ENCODE measurements around the gene SLC25A21. TPM values are rescaled to one million over a fixed set of nuclear protein-coding genes. Genes with fewer than 3 reads are reported as not detected.
"Not testable (repeated sequence)": the region's sequence is repeated elsewhere in the genome, so short reads cannot be mapped to it uniquely, and the experiment has no call there.

SLC25A21 gene
- total RNA-seq, 1 experiment from 2014 or later = 8.2 TPM

GRCh38 chr14:37023875-37024565 is 148.4 kb downstream of the SLC25A21 start:
- in situ Hi-C loops (cut with HindIII; ENCODE audit: low sequenced_read_pairs) = no loop called here
- no peak for DNase-seq (ENCODE audit: low spot score)

GRCh38 chr14:37021390-37021789 is 151.0 kb downstream of the SLC25A21 start:
- DNase-seq (ENCODE audit: low spot score) = no peak
- in situ Hi-C loops (cut with HindIII; ENCODE audit: low sequenced_read_pairs) = no loop called here

GRCh38 chr14:37019488-37019887 is 152.9 kb downstream of the SLC25A21 start:
- DNase-seq (ENCODE audit: low spot score) = no peak
- in situ Hi-C loops (cut with HindIII; ENCODE audit: low sequenced_read_pairs) = no loop called here

GRCh38 chr14:37018571-37019240 is 153.7 kb downstream of the SLC25A21 start:
- DNase-seq (ENCODE audit: low spot score) = no peak

GRCh38 chr14:37013078-37013477 is 159.3 kb downstream of the SLC25A21 start:
- DNase-seq (ENCODE audit: low spot score) = no peak
- in situ Hi-C loops (cut with HindIII; ENCODE audit: low sequenced_read_pairs) = no loop called here

More at GRCh38 chr14:37018571-37019240, 153.7 kb downstream of the SLC25A21 start:
- in situ Hi-C loops (cut with HindIII; ENCODE audit: low sequenced_read_pairs) = no loop called here

GRCh38 chr14:36998686-36999085 is 173.7 kb downstream of the SLC25A21 start:
- in situ Hi-C loops (cut with HindIII; ENCODE audit: low sequenced_read_pairs) = no loop called here

GRCh38 chr14:36997843-36998242 is 174.6 kb downstream of the SLC25A21 start:
- in situ Hi-C loops (cut with HindIII; ENCODE audit: low sequenced_read_pairs) = no loop called here
- DNase-seq (ENCODE audit: low spot score) = no peak

More at GRCh38 chr14:36998686-36999085, 173.7 kb downstream of the SLC25A21 start:
- no peak for DNase-seq (ENCODE audit: low spot score)

- in situ Hi-C loops (cut with HindIII; ENCODE audit: low sequenced_read_pairs) = no loop called here
- DNase-seq (ENCODE audit: low spot score) = no peak
These were observed 175.4 kb downstream of the SLC25A21 start for GRCh38 chr14:36996857-36997590.

- DNase-seq (ENCODE audit: low spot score) = no peak
- in situ Hi-C loops (cut with HindIII; ENCODE audit: low sequenced_read_pairs) = no loop called here
These were observed 176.1 kb downstream of the SLC25A21 start for GRCh38 chr14:36996133-36996856.

GRCh38 chr14:36989806-36990205 is 182.6 kb downstream of the SLC25A21 start:
- DNase-seq (ENCODE audit: low spot score) = no peak
- in situ Hi-C loops (cut with HindIII; ENCODE audit: low sequenced_read_pairs) = no loop called here

GRCh38 chr14:36988989-36989388 is 183.4 kb downstream of the SLC25A21 start:
- in situ Hi-C loops (cut with HindIII; ENCODE audit: low sequenced_read_pairs) = no loop called here
- DNase-seq (ENCODE audit: low spot score) = no peak

GRCh38 chr14:36988568-36988967 is 183.8 kb downstream of the SLC25A21 start:
- in situ Hi-C loops (cut with HindIII; ENCODE audit: low sequenced_read_pairs) = no loop called here
- no peak for DNase-seq (ENCODE audit: low spot score)

GRCh38 chr14:36986407-36986806 is 186.0 kb downstream of the SLC25A21 start:
- in situ Hi-C loops (cut with HindIII; ENCODE audit: low sequenced_read_pairs) = no loop called here
- DNase-seq (ENCODE audit: low spot score) = no peak

GRCh38 chr14:36981832-36982529 is 190.4 kb downstream of the SLC25A21 start:
- in situ Hi-C loops (cut with HindIII; ENCODE audit: low sequenced_read_pairs) = no loop called here
- no peak for DNase-seq (ENCODE audit: low spot score)

GRCh38 chr14:36980413-36980812 is 192.0 kb downstream of the SLC25A21 start:
- in situ Hi-C loops (cut with HindIII; ENCODE audit: low sequenced_read_pairs) = not testable (repeated sequence)

GRCh38 chr14:36979863-36980262 is 192.5 kb downstream of the SLC25A21 start:
- DNase-seq (ENCODE audit: low spot score) = no peak
- in situ Hi-C loops (cut with HindIII; ENCODE audit: low sequenced_read_pairs) = no loop called here

More at GRCh38 chr14:36980413-36980812, 192.0 kb downstream of the SLC25A21 start:
- DNase-seq (ENCODE audit: low spot score) = not testable (repeated sequence)

GRCh38 chr14:36976571-36977023 is 195.8 kb downstream of the SLC25A21 start:
- DNase-seq (ENCODE audit: low spot score) = no peak
- in situ Hi-C loops (cut with HindIII; ENCODE audit: low sequenced_read_pairs) = no loop called here

GRCh38 chr14:36975834-36976233 is 196.6 kb downstream of the SLC25A21 start:
- in situ Hi-C loops (cut with HindIII; ENCODE audit: low sequenced_read_pairs) = no loop called here
- DNase-seq (ENCODE audit: low spot score) = no peak

GRCh38 chr14:36974985-36975384 is 197.4 kb downstream of the SLC25A21 start:
- in situ Hi-C loops (cut with HindIII; ENCODE audit: low sequenced_read_pairs) = no loop called here
- DNase-seq (ENCODE audit: low spot score) = no peak

All from G401 (cell line).